ENCODE data around the gene USP40.
A peak's percentile ranks its signal among the peaks of the same experiment; 100 is the strongest.

The USP40 gene

DNA sequence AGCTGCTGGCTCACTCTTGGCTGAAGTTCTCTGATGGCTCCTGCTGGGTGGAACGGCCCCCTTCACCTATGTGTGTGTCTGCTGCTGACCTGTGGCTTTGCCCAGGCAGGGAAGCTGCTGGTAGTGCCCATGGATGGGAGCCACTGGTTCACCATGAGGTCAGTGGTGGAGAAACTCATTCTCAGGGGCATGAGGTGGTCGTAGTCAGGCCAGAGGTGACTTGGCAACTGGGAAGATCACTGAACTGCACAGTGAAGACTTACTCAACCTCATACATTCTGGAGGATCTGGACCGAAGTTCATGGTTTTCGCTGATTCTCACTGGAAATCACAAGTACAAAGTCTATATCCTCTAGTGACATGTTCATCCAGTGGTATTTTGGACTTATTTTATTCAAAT is 36.9 kb upstream of the USP40 start:
- Histone ChIP-seq H2AFZ (no peak overlapping the region), H3K9me3 (ENCODE audit: control insufficient read depth, low read length) (no peaks in the 10 kb centered on the region), H3K9ac (no peak overlapping the region), H3K27ac (no peak overlapping the region), H3K4me2 (ENCODE audit: low read length) (no peak overlapping the region), H3K4me1 (no peaks in the 10 kb centered on the region), H3K36me3 (ENCODE audit: control insufficient read depth, insufficient read depth, low read length) (no peaks in the 10 kb centered on the region), H3K27me3 (ENCODE audit: control insufficient read depth, insufficient read depth, low read length) (no peaks in the 10 kb centered on the region), H3K4me3 (ENCODE audit: low read depth, low read length) (no peak overlapping the region), H3K79me2 (no peaks in the 10 kb centered on the region)
- TF ChIP-seq, protein P1, sequence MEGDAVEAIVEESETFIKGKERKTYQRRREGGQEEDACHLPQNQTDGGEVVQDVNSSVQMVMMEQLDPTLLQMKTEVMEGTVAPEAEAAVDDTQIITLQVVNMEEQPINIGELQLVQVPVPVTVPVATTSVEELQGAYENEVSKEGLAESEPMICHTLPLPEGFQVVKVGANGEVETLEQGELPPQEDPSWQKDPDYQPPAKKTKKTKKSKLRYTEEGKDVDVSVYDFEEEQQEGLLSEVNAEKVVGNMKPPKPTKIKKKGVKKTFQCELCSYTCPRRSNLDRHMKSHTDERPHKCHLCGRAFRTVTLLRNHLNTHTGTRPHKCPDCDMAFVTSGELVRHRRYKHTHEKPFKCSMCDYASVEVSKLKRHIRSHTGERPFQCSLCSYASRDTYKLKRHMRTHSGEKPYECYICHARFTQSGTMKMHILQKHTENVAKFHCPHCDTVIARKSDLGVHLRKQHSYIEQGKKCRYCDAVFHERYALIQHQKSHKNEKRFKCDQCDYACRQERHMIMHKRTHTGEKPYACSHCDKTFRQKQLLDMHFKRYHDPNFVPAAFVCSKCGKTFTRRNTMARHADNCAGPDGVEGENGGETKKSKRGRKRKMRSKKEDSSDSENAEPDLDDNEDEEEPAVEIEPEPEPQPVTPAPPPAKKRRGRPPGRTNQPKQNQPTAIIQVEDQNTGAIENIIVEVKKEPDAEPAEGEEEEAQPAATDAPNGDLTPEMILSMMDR (IDR thresholded peaks at IDR 0.05): no peak

DNA sequence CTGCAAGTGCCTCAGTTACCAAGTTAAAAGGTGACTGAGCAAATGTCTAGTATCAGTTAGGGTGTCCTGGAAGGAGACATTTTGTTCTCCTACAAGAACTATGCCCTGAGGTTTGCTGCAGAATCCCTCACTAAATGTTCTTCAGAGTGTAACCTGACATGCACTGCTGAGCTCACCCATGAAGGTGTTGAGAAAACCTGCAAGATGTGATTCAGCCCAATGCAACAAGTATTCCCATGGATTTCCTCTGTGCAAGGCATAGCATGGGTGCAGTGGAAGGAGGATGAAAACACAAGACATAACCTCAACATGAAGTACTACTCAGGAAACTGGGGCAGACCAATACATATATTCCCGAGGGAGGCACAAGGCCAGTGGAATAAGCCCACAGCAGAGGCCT is 35.5 kb upstream of the USP40 start:
- Histone ChIP-seq H2AFZ (no peak overlapping the region), H3K36me3 (ENCODE audit: control insufficient read depth, insufficient read depth, low read length) (no peaks in the 10 kb centered on the region), H3K9ac (no peak overlapping the region), H3K4me2 (ENCODE audit: low read length) (no peak overlapping the region), H3K4me3 (ENCODE audit: low read depth, low read length) (no peak overlapping the region), H3K27me3 (ENCODE audit: control insufficient read depth, insufficient read depth, low read length) (no peaks in the 10 kb centered on the region), H3K4me1 (no peaks in the 10 kb centered on the region), H3K27ac (no peak overlapping the region), H3K79me2 (no peaks in the 10 kb centered on the region), H3K9me3 (ENCODE audit: control insufficient read depth, low read length) (no peaks in the 10 kb centered on the region)
- TF ChIP-seq, protein P1 (IDR thresholded peaks at IDR 0.05): no peak

DNA sequence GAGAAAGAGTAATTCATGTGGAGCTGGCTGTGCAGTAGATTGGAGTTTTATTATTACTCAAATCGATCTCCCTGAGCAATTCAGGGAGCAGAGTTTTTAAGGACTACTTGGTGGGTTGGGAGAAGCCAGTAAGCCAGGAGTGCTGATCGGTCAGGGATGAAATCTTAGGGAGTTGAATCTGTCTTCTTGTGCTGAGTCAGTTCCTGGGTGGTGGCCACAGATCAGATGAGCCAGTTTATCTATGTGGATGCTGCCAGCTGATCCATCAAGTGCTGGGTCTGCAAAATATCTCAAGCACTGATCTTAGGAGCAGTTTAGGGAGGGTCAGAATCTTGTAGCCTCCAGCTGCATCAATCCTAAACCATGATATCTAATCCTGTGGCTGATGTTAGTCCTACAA is 33.8 kb upstream of the USP40 start:
- Histone ChIP-seq H3K79me2 (no peaks in the 10 kb centered on the region), H3K36me3 (ENCODE audit: control insufficient read depth, insufficient read depth, low read length) (no peaks in the 10 kb centered on the region), H3K4me2 (ENCODE audit: low read length) (peak overlapping the region; percentile 34), H2AFZ (no peak overlapping the region), H3K9ac (no peak overlapping the region), H3K9me3 (ENCODE audit: control insufficient read depth, low read length) (no peaks in the 10 kb centered on the region), H3K4me3 (ENCODE audit: low read depth, low read length) (no peak overlapping the region), H3K27ac (no peak overlapping the region), H3K27me3 (ENCODE audit: control insufficient read depth, insufficient read depth, low read length) (no peaks in the 10 kb centered on the region), H3K4me1 (no peaks in the 10 kb centered on the region)
- TF ChIP-seq, protein P1 (IDR thresholded peaks at IDR 0.05): no peak

DNA sequence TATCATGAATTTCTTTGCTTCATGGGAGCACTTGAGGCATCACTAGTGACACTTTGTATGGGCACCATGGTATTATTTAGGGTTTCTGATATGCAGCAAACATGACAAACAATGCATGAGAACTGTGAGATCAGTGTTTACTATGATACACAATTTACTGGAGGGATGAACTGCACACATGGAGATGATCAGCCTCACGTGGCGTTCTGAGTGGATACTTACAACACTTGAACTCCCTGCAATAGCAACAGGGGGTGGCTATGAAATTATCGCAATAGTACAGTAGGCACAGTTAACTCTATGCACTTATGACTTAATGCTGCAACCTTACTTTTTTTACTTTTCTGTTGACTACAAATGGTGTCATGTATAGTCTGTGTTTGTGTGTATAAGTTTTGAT is 32.4 kb upstream of the USP40 start:
- TF ChIP-seq, protein P1 (IDR thresholded peaks at IDR 0.05): no peak

DNA sequence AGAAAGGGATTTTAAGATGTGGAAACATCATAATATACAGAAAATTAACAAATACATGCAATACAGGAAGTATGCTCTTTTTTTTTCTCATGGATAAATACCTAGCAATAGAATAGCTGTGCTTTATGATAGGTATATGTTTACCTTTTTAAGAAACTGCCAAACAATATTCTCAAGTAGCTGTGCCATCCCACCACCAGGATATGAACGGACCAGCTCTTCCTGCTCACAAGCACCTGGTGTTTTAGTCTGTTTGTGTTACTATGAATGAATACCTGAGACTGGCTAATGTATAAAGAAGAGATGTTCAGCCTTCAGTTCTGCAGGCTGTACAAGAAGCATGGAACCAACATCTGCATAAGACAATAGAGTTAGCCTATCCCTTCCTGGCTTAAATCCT is 30.9 kb upstream of the USP40 start:
- H3K9me3 ChIP-seq (ENCODE audit: control insufficient read depth, low read length): no peaks in the 10 kb centered on the region
- H3K79me2 ChIP-seq: no peaks in the 10 kb centered on the region
- H3K36me3 ChIP-seq (ENCODE audit: control insufficient read depth, insufficient read depth, low read length): no peaks in the 10 kb centered on the region
- H3K9ac ChIP-seq: no peak overlapping the region
- TF ChIP-seq, protein P1 (IDR thresholded peaks at IDR 0.05): no peak
- H3K27me3 ChIP-seq (ENCODE audit: control insufficient read depth, insufficient read depth, low read length): no peaks in the 10 kb centered on the region
- H3K4me3 ChIP-seq (ENCODE audit: low read depth, low read length): no peak overlapping the region
- no peaks in the 10 kb centered on the region for H3K4me1 ChIP-seq
- H2AFZ ChIP-seq: no peak overlapping the region
- no peak overlapping the region for H3K27ac ChIP-seq
- no peak overlapping the region for H3K4me2 ChIP-seq (ENCODE audit: low read length)

More for the DNA sequence above, 32.4 kb upstream of the USP40 start:
- Histone ChIP-seq H3K36me3 (ENCODE audit: control insufficient read depth, insufficient read depth, low read length) (no peaks in the 10 kb centered on the region), H2AFZ (no peak overlapping the region), H3K27ac (no peak overlapping the region), H3K27me3 (ENCODE audit: control insufficient read depth, insufficient read depth, low read length) (no peaks in the 10 kb centered on the region), H3K9me3 (ENCODE audit: control insufficient read depth, low read length) (no peaks in the 10 kb centered on the region), H3K79me2 (no peaks in the 10 kb centered on the region), H3K4me3 (ENCODE audit: low read depth, low read length) (no peak overlapping the region), H3K9ac (no peak overlapping the region), H3K4me1 (no peaks in the 10 kb centered on the region), H3K4me2 (ENCODE audit: low read length) (no peak overlapping the region)
